SHP77 treated with DMSO at 0.1 percent for 48 hours (cell line): Measurements from ENCODE around the gene ANKH.

ENCODE experiments used
- DNase-seq: peaks from one replicate; lab custom pipeline; 2025; lab: John Stamatoyannopoulos, UW

ANKH gene

GRCh38 chr5:14684757-14685156, 186.8 kb downstream of the ANKH start:
- no peak for DNase-seq

GRCh38 chr5:14683906-14684455, 187.6 kb downstream of the ANKH start:
- DNase-seq = no peak

- no peak for DNase-seq
Measured at GRCh38 chr5:14681236-14681752, 190.3 kb downstream of the ANKH start.

GRCh38 chr5:14679595-14679994, 192.0 kb downstream of the ANKH start:
- DNase-seq = no peak

GRCh38 chr5:14678773-14679334, 192.7 kb downstream of the ANKH start:
- DNase-seq = no peak

- no peak for DNase-seq
Measured at GRCh38 chr5:14676320-14676719, 195.3 kb downstream of the ANKH start.

GRCh38 chr5:14675865-14676300, 195.7 kb downstream of the ANKH start:
- DNase-seq = no peak

- DNase-seq = no peak
Measured at GRCh38 chr5:14674983-14675854, 196.4 kb downstream of the ANKH start.

- DNase-seq = no peak
Measured at GRCh38 chr5:14673443-14673842, 198.1 kb downstream of the ANKH start.

GRCh38 chr5:14672484-14673394, 198.8 kb downstream of the ANKH start:
- no peak for DNase-seq

GRCh38 chr5:14672082-14672481, 199.5 kb downstream of the ANKH start:
- DNase-seq = no peak

GRCh38 chr5:14671414-14671813, 200.2 kb downstream of the ANKH start:
- DNase-seq = peak; percentile 50

GRCh38 chr5:14669975-14670374, 201.6 kb downstream of the ANKH start:
- DNase-seq = no peak

- no peak for DNase-seq
Measured at GRCh38 chr5:14669415-14669814, 202.2 kb downstream of the ANKH start.

- no peak for DNase-seq
Measured at GRCh38 chr5:14668181-14668591, 203.4 kb downstream of the ANKH start.

- no peak for DNase-seq
Measured at GRCh38 chr5:14667770-14668169, 203.8 kb downstream of the ANKH start.

GRCh38 chr5:14667290-14667689, 204.3 kb downstream of the ANKH start:
- no peak for DNase-seq

GRCh38 chr5:14666357-14666756, 205.2 kb downstream of the ANKH start:
- no peak for DNase-seq

GRCh38 chr5:14665949-14666348, 205.6 kb downstream of the ANKH start:
- DNase-seq = no peak

- no peak for DNase-seq
Measured at GRCh38 chr5:14665101-14665822, 206.3 kb downstream of the ANKH start.
